ENCODE results near the gene GINS3. TPM values are rescaled to one million over a fixed set of nuclear protein-coding genes. Genes with fewer than 3 reads are reported as not detected.

The GINS3 gene
- 1 to 10 TPM; 1.5 to 5.8 (median 3.4) TPM for total RNA-seq

GRCh38 chr16:58392215-58393137, at the start of gene GINS3:
GINS3 (plus strand) TSS chr16:58392471; CDS start chr16:58392602, 131 bp downstream.
- intact Hi-C loops (cut with DNase I) = no loop called here
- peak; percentile 79 to 88 for DNase-seq
- peak within 1 kb of the TSS; percentile 54 to 73 (median 65) for H3K4me3 ChIP-seq (replicated peaks in 1 of 3)
- peaks cover 4 to 6% of the 10 kb centered on the region in 2 donors for H3K4me1 ChIP-seq
- H3K36me3 ChIP-seq = no peaks in the 10 kb centered on the region
- H3K9me3 ChIP-seq = no peaks in the 10 kb centered on the region
- WGBS, 2 donors = 1 to 2% methylated on average over 21 to 65 of the region's 67 CpGs
- no peaks in the 10 kb centered on the region for H3K27me3 ChIP-seq
- TF ChIP-seq POLR2A (IDR thresholded peaks at IDR 0.05) (no peak), CTCF (IDR thresholded peaks at IDR 0.05) (no peak)
- H3K27ac ChIP-seq = peak within 1 kb of the TSS; percentile 7 to 69 (median 64)

- no peaks in the 10 kb centered on the region for H3K36me3 ChIP-seq
Measured at GRCh38 chr16:58343562-58343961, 48.7 kb upstream of the GINS3 start.

GRCh38 chr16:58345574-58346354, 46.5 kb upstream of the GINS3 start:
- intact Hi-C loops (cut with DNase I) = no loop called here
- Histone ChIP-seq H3K27ac (no peak overlapping the region), H3K27me3 (no peaks in the 10 kb centered on the region), H3K36me3 (no peaks in the 10 kb centered on the region), H3K4me3 (replicated peaks in 1 of 3) (no peak overlapping the region), H3K9me3 (no peaks in the 10 kb centered on the region), H3K4me1 (no peaks in the 10 kb centered on the region)
- 80 to 87% methylated on average over 14 of the region's 14 CpGs for WGBS, 2 donors
- TF ChIP-seq CTCF (IDR thresholded peaks at IDR 0.05) = peak in 1 of 6 experiments; percentile 10
- TF ChIP-seq POLR2A (IDR thresholded peaks at IDR 0.05) = no peak
- no peak for DNase-seq

More at GRCh38 chr16:58343562-58343961, 48.7 kb upstream of the GINS3 start:
- Histone ChIP-seq H3K4me1 (no peaks in the 10 kb centered on the region), H3K4me3 (replicated peaks in 1 of 3) (no peak overlapping the region), H3K27ac (no peak overlapping the region), H3K9me3 (no peaks in the 10 kb centered on the region), H3K27me3 (no peaks in the 10 kb centered on the region)
- WGBS, 2 donors = 87 to 89% methylated on average over 4 of the region's 4 CpGs
- intact Hi-C loops (cut with DNase I) = no loop called here
- TF ChIP-seq CTCF (IDR thresholded peaks at IDR 0.05) (no peak), POLR2A (IDR thresholded peaks at IDR 0.05) (no peak)
- DNase-seq = no peak

GRCh38 chr16:58346831-58347371, 45.4 kb upstream of the GINS3 start:
- H3K9me3 ChIP-seq = no peaks in the 10 kb centered on the region
- H3K4me1 ChIP-seq = no peaks in the 10 kb centered on the region
- intact Hi-C loops (cut with DNase I) = no loop called here

More at GRCh38 chr16:58346831-58347371, 45.4 kb upstream of the GINS3 start:
- no peak for DNase-seq
- TF ChIP-seq POLR2A (IDR thresholded peaks at IDR 0.05) = no peak
- no peak for TF ChIP-seq CTCF (IDR thresholded peaks at IDR 0.05)
- Histone ChIP-seq H3K27ac (no peak overlapping the region), H3K27me3 (no peaks in the 10 kb centered on the region), H3K4me3 (replicated peaks in 1 of 3) (no peak overlapping the region), H3K36me3 (no peaks in the 10 kb centered on the region)
- 58 to 66% methylated on average over 5 of the region's 5 CpGs for WGBS, 2 donors
